Activated gamma-delta T cell treated with Interleukin-2 at 50 U/mL for 16 hours (primary cell): ENCODE measurements around the gene PPP1R13L.
"Not testable (repeated sequence)": the region's sequence is repeated elsewhere in the genome, so short reads cannot be mapped to it uniquely, and the experiment has no call there.

Experiments
- DNase-seq: peaks from one replicate; pipeline ENCODE4 v3.0.0-alpha.2; 2020

The PPP1R13L gene

GRCh38 chr19:45404557-45405434, at the start of gene PPP1R13L:
TSS of gene PPP1R13L (minus strand) at chr19:45405069. CDS start at chr19:45398318, 6,751 bp downstream.
- peak; percentile 29 for DNase-seq

DNA sequence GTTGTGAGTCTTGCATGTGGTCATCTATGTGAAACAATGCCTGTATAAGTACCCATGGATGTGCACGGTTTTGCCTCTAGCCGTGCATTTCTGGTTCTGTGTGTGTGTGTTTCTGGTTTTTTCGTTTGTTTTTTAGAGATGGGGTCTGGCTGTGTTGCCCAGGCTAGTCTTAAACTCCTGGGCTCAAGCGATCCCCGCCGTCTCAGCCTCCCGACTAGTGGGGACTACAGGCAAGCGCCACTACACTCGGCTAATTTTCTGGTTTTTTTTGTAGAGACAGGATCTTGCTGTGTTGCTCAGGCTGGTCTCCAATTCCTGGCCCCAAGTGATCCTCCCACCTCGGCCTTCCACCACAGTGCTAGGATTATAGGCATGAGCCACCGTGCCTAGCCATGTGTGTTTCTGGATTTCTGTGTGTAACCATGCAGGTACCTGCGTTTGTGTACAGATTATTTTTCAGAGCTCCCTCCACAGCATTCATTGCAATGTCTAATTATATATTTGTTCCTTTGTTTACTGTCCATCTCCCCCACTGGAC, 47.0 kb upstream of the PPP1R13L start:
- no peak for DNase-seq

GRCh38 chr19:45451131-45451849, 46.4 kb upstream of the PPP1R13L start:
- DNase-seq = peak; percentile 59

GRCh38 chr19:45450012-45450333, 45.1 kb upstream of the PPP1R13L start:
- peak; percentile 36 for DNase-seq

GRCh38 chr19:45448887-45449299, 44.0 kb upstream of the PPP1R13L start:
- peak; percentile 21 for DNase-seq

GRCh38 chr19:45448425-45448756, 43.5 kb upstream of the PPP1R13L start:
- DNase-seq = no peak

GRCh38 chr19:45446944-45447343, 42.1 kb upstream of the PPP1R13L start:
- no peak for DNase-seq

GRCh38 chr19:45446295-45446694, 41.4 kb upstream of the PPP1R13L start:
- DNase-seq = no peak

DNA sequence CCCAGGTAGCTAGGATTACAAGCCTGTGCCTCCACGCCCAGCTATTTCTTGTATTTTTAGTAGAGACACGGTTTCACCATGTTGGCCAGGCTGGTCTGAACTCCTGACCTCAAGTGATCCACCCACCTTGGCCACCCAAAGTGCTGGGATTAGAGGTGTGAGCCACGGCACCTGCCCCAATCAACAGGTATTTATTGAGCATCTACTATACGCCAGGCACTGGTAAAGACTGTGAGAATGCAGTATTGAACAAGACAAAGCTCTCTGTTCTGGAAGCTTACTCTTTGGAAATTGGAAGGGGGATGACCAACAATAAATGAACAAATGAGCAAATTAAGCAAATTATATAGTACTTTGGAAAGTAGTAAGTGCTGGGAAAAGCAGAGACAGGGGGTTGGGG, 40.3 kb upstream of the PPP1R13L start:
- no peak for DNase-seq

DNA sequence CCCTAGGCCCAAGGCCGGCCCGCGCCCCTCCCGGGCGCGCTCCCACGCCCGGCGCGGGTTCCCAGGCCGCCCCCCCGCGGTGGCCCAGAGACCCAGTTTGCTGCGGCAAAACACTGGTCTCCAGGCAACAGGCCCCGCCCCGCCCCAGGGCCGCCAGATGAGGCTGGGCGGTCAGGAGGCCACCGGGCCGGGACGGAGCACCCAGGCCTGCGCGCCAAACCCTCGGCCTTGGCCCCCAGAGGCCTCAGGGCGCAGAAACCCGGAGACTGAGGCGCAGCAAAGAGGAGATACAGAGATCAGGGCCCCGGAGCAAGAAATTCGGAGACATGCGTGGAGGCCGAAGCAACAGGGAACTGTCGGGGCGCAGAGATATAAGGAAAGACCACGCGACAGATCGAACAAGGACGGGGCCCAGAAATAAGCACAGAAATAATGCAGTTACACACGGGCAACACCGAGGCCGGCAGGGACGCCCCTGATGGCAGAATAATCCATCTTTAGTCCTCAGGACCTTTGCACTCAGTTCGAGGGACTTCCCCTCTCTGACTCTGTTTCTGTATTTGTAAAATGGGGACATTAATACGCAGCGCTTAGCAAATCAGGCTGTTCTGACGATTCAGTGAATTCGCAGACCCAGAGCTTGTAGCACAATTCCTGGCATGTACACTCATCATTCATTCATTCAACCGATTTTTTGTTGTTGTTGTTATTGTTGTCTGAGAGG, 39.6 kb upstream of the PPP1R13L start:
- peak; percentile 75 for DNase-seq

GRCh38 chr19:45443462-45444317, 38.8 kb upstream of the PPP1R13L start:
- peak; percentile 30 for DNase-seq

DNA sequence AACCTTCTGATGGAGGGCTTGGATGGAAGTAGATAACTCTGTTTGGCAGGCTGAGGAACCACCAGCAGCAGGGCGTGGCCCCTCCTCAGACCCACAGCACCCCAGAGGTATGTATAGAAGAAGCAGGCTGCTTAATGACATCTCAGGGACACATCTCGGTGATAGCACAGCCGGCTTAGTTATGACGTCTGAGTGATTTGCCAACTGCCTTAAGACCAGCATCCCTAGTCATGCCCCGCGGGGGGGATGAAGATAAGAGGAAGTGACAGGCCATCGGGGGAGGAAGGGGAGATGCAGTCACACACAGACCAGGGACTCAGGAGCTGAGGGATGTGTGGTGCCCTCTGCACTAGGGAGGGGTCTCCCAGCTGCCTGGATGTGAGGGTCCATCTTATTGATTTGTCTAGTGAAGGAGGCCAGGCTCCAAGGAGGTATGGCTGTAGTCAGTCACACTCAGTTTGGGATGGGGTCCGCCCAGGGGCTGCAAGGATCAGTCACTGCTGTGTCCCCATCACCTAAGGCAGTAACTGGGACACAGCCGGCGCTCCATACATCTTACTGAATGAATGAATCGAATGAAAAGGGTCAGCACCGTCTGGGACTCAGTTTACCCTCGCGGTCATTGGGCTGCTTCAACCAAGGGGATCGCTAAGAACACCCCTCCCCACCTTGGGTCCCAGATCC, 38.1 kb upstream of the PPP1R13L start:
- peak; percentile 30 for DNase-seq

- no peak for DNase-seq
Measured at GRCh38 chr19:45442408-45442777, 37.5 kb upstream of the PPP1R13L start.

DNA sequence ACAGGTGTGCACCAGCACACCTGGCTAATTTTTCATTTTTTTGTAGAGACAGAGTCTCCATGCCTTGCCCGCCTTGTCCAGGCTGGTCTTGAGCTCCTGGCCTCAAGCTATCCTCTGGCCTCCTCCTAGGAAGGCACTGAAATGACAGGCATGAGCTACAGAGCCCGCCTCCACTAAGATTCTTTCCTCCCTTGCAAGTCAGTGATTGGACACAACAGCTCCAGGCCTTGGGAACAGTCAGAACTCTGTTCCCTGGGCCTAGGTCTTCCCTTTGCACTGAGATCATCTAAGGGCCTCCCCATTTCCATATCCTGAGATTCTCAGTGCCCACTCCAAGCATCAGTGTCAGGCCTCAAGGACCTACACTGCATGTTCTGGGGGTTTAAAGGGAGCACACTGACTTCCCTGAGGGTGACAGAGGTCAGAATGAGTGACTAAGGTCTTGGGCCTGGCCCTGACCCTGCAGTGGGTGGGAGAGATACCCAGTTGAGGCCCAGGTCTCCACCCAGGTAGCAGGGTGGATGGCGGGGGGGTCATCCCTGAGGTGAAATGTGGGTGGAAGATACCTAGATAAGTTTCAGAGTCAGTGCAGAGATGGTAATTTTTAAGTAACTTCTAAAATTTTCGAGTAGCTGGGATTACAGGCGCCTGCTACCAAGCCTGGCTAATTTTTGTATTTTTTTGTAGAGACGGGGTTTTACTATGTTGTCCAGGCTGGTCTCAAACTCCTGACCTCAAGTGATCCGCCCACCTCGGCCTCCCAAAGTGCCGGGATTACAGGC, 36.2 kb upstream of the PPP1R13L start:
- DNase-seq = no peak

DNA sequence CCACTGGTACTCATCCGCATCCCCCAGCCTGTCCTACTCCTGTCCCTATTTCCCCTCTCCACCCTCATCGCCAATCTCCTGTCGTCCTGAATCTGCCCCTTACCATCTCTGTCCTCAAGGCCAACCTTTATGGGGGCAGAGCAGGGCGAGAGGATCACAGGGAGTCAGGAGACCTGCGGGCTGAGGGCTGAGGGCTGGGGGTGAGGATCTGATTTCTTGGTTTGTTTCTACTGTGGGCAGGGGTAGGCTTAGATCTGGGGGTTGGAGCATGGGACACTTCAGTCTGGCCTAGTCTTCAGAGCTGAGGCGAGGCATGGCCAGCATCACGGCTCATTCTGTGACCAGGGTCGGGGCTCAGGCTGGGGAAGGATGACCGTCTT, 35.4 kb upstream of the PPP1R13L start:
- no peak for DNase-seq

DNA sequence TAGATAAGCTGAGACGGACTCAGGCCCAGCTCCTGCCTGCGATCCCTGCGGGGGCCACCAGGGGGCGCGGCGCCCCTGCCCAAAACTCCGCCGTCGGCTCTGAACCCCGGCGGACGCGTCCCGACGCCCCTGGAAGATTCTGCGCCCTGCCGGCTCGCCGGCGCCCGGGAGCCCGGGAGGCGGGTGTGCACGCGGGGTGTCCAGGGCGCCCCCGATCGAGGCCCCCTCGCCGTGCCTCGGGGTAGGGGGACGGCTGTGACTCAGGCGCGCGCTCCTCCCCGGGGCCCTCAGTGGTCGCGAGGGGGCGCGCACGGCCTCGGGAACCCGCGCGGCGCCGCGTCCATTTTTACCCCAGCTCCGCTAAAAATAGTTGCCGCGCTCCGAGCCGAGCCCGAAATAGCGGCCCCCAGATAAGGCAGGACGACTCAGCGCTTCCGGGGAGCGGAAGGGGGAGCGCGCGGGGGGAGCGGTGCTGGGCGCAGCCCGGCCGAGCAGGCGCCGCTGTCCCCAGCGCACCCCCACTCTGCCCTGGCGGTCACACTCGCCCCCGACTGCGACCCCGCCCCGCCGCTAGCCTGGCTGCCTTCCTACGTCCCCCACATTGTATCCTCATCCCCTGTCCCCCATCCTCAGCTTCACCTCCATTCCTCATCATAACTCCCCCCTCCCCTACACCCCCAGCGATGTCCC, 34.8 kb upstream of the PPP1R13L start:
- DNase-seq = peak; percentile 85

GRCh38 chr19:45439190-45439568, 34.3 kb upstream of the PPP1R13L start:
- no peak for DNase-seq

GRCh38 chr19:45437328-45437727, 32.5 kb upstream of the PPP1R13L start:
- no peak for DNase-seq

- not testable (repeated sequence) for DNase-seq
Measured at GRCh38 chr19:45432543-45432942, 27.7 kb upstream of the PPP1R13L start.

DNA sequence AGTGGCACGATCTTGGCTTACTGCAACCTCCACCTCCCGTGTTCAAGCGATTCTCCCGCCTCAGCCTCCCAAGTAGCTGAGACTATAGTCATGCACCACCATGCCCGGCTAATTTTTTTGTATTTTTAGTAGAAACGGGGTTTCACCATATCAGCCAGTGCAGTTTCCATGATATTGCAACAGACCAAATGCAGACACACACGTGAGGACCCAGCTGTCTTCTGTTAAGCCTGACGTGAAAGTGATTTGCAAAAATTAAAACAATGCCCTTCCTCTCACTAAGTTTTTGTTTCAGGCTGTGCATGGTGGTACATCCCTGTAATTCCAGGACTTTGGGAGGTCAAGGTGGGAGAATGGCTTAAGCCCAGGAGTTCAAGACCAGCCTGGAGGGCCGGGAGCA, 26.1 kb upstream of the PPP1R13L start:
- not testable (repeated sequence) for DNase-seq
